Mucosa of stomach (tissue), 1 donor: Measurements from ENCODE around the gene OR5H14.
"Not testable (repeated sequence)": the region's sequence is repeated elsewhere in the genome, so short reads cannot be mapped to it uniquely, and the experiment has no call there.

Experiments used
- H3K27me3 ChIP-seq: one replicate; pipeline ENCODE4 v1.7.0; 2013; ENCODE audit warnings: mild to moderate bottlenecking, low read length; ENCODE audit not compliant: control insufficient read depth, insufficient read depth
- H3K36me3 ChIP-seq: one replicate; pipeline ENCODE4 v1.7.0; 2013; ENCODE audit warnings: low read length; ENCODE audit not compliant: control insufficient read depth, insufficient read depth
- H3K4me1 ChIP-seq: one replicate; pipeline ENCODE4 v1.7.0; 2013; ENCODE audit warnings: mild to moderate bottlenecking, low read length; ENCODE audit not compliant: control insufficient read depth, insufficient read depth
- H3K4me3 ChIP-seq: one replicate; pipeline ENCODE4 v1.7.0; 2013; ENCODE audit warnings: low read length
- H3K9ac ChIP-seq: one replicate; pipeline ENCODE4 v1.7.0; 2013; ENCODE audit warnings: mild to moderate bottlenecking, low read length, moderate library complexity
- H3K9me3 ChIP-seq: one replicate; pipeline ENCODE4 v1.7.0; 2013; ENCODE audit warnings: mild to moderate bottlenecking, low read length, moderate library complexity; ENCODE audit not compliant: control insufficient read depth
- donor health status: Pancreatic carcinoma.

OR5H14 gene

GRCh38 chr3:98147179-98147578 is at the start of gene OR5H14:
TSS of gene OR5H14 (plus strand) at chr3:98147479. CDS start at chr3:98149386, 1,907 bp downstream.
- H3K9me3 ChIP-seq, result no peaks in the 10 kb centered on the region
- no peaks in the 10 kb centered on the region for H3K27me3 ChIP-seq
- H3K9ac ChIP-seq, result no peak within 1 kb of the TSS
- no peaks in the 10 kb centered on the region for H3K4me1 ChIP-seq
- H3K36me3 ChIP-seq, result no peaks in the 10 kb centered on the region
- H3K4me3 ChIP-seq, result no peak within 1 kb of the TSS

- H3K4me1 ChIP-seq, result no peaks in the 10 kb centered on the region
- H3K36me3 ChIP-seq, result no peaks in the 10 kb centered on the region
- H3K9ac ChIP-seq, result no peak overlapping the region
- H3K27me3 ChIP-seq, result no peaks in the 10 kb centered on the region
- no peak overlapping the region for H3K4me3 ChIP-seq
- no peaks in the 10 kb centered on the region for H3K9me3 ChIP-seq
Observed at GRCh38 chr3:98099848-98100247, 47.4 kb upstream of the OR5H14 start.

GRCh38 chr3:98108162-98108561 is 39.1 kb upstream of the OR5H14 start:
- no peaks in the 10 kb centered on the region for H3K4me1 ChIP-seq
- no peaks in the 10 kb centered on the region for H3K36me3 ChIP-seq
- H3K9me3 ChIP-seq, result no peaks in the 10 kb centered on the region

GRCh38 chr3:98109807-98110549 is 37.3 kb upstream of the OR5H14 start:
- no peaks in the 10 kb centered on the region for H3K36me3 ChIP-seq
- no peak overlapping the region for H3K9ac ChIP-seq
- no peaks in the 10 kb centered on the region for H3K9me3 ChIP-seq
- H3K4me3 ChIP-seq, result no peak overlapping the region
- no peaks in the 10 kb centered on the region for H3K27me3 ChIP-seq
- H3K4me1 ChIP-seq, result no peaks in the 10 kb centered on the region

More at GRCh38 chr3:98108162-98108561, 39.1 kb upstream of the OR5H14 start:
- Histone ChIP-seq H3K4me3 (no peak overlapping the region), H3K9ac (no peak overlapping the region), H3K27me3 (no peaks in the 10 kb centered on the region)

GRCh38 chr3:98110550-98110908 is 36.8 kb upstream of the OR5H14 start:
- Histone ChIP-seq H3K4me1 (no peaks in the 10 kb centered on the region), H3K4me3 (no peak overlapping the region), H3K9me3 (no peaks in the 10 kb centered on the region), H3K27me3 (no peaks in the 10 kb centered on the region), H3K9ac (no peak overlapping the region), H3K36me3 (no peaks in the 10 kb centered on the region)

GRCh38 chr3:98114264-98114663 is 33.0 kb upstream of the OR5H14 start:
- H3K36me3 ChIP-seq, result no peaks in the 10 kb centered on the region
- no peaks in the 10 kb centered on the region for H3K9me3 ChIP-seq
- H3K9ac ChIP-seq, result no peak overlapping the region
- no peaks in the 10 kb centered on the region for H3K4me1 ChIP-seq
- no peaks in the 10 kb centered on the region for H3K27me3 ChIP-seq
- no peak overlapping the region for H3K4me3 ChIP-seq

- H3K27me3 ChIP-seq, result no peaks in the 10 kb centered on the region
- no peak overlapping the region for H3K9ac ChIP-seq
- no peaks in the 10 kb centered on the region for H3K9me3 ChIP-seq
- H3K4me3 ChIP-seq, result no peak overlapping the region
- H3K36me3 ChIP-seq, result no peaks in the 10 kb centered on the region
- H3K4me1 ChIP-seq, result no peaks in the 10 kb centered on the region
Observed at GRCh38 chr3:98115717-98116116, 31.6 kb upstream of the OR5H14 start.

- Histone ChIP-seq H3K4me1 (no peaks in the 10 kb centered on the region), H3K9me3 (no peaks in the 10 kb centered on the region), H3K9ac (no peak within 1 kb of the TSS), H3K36me3 (no peaks in the 10 kb centered on the region), H3K4me3 (no peak within 1 kb of the TSS), H3K27me3 (no peaks in the 10 kb centered on the region)
Observed at GRCh38 chr3:98130421-98130820, 16.9 kb upstream of the OR5H14 start, which contains the start of gene OR5H1. TSS of gene OR5H1 (plus strand) at chr3:98130721. CDS start at chr3:98132698, 1,977 bp downstream.

- no peak overlapping the region for H3K9ac ChIP-seq
- no peaks in the 10 kb centered on the region for H3K9me3 ChIP-seq
- H3K4me3 ChIP-seq, result no peak overlapping the region
- no peaks in the 10 kb centered on the region for H3K27me3 ChIP-seq
- no peaks in the 10 kb centered on the region for H3K36me3 ChIP-seq
- no peaks in the 10 kb centered on the region for H3K4me1 ChIP-seq
Observed at GRCh38 chr3:98136631-98137030, 10.6 kb upstream of the OR5H14 start.

GRCh38 chr3:98137826-98138557 is 9.3 kb upstream of the OR5H14 start:
- H3K9ac ChIP-seq, H3K27me3 ChIP-seq, H3K4me1 ChIP-seq, H3K9me3 ChIP-seq, H3K36me3 ChIP-seq, H3K4me3 ChIP-seq: not testable (repeated sequence)

GRCh38 chr3:98140531-98140930 is 6.7 kb upstream of the OR5H14 start:
- Histone ChIP-seq H3K4me1 (no peaks in the 10 kb centered on the region), H3K36me3 (no peaks in the 10 kb centered on the region), H3K4me3 (no peak overlapping the region), H3K27me3 (no peaks in the 10 kb centered on the region), H3K9ac (no peak overlapping the region), H3K9me3 (no peaks in the 10 kb centered on the region)

- Histone ChIP-seq H3K36me3 (no peaks in the 10 kb centered on the region), H3K4me3 (no peak overlapping the region), H3K27me3 (no peaks in the 10 kb centered on the region), H3K9ac (no peak overlapping the region), H3K4me1 (no peaks in the 10 kb centered on the region), H3K9me3 (no peaks in the 10 kb centered on the region)
Observed at GRCh38 chr3:98148751-98149150, 1.5 kb downstream of the OR5H14 start.
